Measurements from ENCODE around the gene RETN. TPM values are rescaled to one million over a fixed set of nuclear protein-coding genes. Genes with fewer than 3 reads are reported as not detected.

Gene RETN
- polyA plus RNA-seq, 1 experiment = not detected

DNA sequence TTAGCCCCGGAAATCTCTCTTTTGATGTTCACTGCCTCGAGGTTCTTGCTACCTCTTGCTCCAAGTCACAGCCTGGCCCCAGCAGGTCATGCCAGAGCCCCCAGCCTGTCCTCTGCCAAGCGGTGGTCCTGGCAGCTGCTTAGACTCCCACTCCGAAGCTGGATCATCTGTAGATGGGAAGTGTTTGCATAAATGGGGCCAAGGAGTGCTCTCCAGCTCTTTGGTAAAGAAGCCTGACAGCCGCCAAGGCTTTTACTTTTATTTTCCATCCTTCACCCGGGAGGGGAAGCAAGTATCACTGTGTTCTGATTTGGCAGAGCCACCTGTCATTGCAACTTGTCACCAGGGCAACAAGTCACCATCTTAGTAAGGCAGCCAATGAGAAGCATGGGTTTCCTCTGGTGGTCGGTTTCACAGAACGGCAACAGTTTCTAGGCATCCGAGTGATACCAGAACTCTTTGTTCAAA is 10.6 kb upstream of the RETN start:
- CTCF ChIA-PET = no interaction called here
- Histone ChIP-seq H3K27me3 (ENCODE audit: control insufficient read depth, insufficient read depth, low read length) (peaks cover 4% of the 10 kb centered on the region), H3K4me3 (ENCODE audit: low read depth, low read length) (no peak overlapping the region), H3K9me3 (ENCODE audit: control insufficient read depth, insufficient read depth, low read length) (no peaks in the 10 kb centered on the region), H3K27ac (ENCODE audit: low read depth, low read length) (no peak overlapping the region)
- TF ChIP-seq, protein P1, sequence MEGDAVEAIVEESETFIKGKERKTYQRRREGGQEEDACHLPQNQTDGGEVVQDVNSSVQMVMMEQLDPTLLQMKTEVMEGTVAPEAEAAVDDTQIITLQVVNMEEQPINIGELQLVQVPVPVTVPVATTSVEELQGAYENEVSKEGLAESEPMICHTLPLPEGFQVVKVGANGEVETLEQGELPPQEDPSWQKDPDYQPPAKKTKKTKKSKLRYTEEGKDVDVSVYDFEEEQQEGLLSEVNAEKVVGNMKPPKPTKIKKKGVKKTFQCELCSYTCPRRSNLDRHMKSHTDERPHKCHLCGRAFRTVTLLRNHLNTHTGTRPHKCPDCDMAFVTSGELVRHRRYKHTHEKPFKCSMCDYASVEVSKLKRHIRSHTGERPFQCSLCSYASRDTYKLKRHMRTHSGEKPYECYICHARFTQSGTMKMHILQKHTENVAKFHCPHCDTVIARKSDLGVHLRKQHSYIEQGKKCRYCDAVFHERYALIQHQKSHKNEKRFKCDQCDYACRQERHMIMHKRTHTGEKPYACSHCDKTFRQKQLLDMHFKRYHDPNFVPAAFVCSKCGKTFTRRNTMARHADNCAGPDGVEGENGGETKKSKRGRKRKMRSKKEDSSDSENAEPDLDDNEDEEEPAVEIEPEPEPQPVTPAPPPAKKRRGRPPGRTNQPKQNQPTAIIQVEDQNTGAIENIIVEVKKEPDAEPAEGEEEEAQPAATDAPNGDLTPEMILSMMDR (IDR thresholded peaks at IDR 0.05; ENCODE audit: low read depth, low read length) = no peak
- POLR2A ChIA-PET = no interaction called here
- no peak for DNase-seq (ENCODE audit: low read depth, low spot score)

DNA sequence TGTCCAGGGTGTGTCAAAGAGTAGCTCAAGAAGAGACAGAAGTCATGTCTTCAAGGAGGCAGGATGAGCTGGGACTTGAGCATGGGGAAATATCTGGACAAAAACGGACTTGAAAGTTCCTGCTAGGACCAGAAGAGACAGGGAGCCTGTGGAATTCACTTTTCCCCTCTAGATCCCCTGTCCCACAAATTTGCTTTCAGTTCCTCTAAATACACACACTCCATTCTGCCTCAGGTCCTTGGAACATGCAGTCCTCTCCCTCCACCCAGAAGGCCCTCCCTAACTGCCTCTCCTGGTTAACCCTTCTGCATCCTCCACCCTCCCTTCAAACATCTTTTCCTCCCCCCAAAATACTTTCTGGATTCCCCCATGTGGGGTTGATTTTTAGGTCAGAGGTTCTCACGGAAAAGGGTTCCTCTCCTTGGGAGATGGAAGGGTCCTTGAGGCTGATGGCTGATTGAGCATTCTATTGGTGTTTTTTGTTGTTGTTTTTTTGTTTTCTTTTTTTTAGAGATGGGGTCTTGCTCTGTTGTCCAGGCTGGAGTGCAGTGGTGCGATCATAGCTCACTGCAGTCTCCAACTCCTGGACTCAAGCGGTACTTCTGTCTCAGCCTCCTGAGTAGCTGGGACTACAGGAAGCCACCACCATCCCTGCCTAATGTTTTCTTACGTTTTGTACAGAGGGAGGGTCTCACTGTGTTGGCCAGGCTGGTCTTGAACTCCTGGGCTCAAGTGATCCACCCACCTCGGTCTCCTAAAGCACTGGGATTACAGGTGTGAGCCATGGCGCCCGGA is 6.9 kb upstream of the RETN start:
- no peak for DNase-seq (ENCODE audit: low read depth, low spot score)
- Histone ChIP-seq H3K27me3 (ENCODE audit: control insufficient read depth, insufficient read depth, low read length) (peaks cover 9% of the 10 kb centered on the region), H3K27ac (ENCODE audit: low read depth, low read length) (no peak overlapping the region), H3K4me3 (ENCODE audit: low read depth, low read length) (no peak overlapping the region), H3K9me3 (ENCODE audit: control insufficient read depth, insufficient read depth, low read length) (no peaks in the 10 kb centered on the region)
- TF ChIP-seq, protein P1 (IDR thresholded peaks at IDR 0.05; ENCODE audit: low read depth, low read length) = no peak
- CTCF ChIA-PET = interaction anchor here (1.1 to 3.0 kb wide), 4 partner anchors 10 to 94 kb away, joined by 3 to 17 read pairs (median 6); partner anchors contain the start of gene TRAPPC5
- POLR2A ChIA-PET = no interaction called here

DNA sequence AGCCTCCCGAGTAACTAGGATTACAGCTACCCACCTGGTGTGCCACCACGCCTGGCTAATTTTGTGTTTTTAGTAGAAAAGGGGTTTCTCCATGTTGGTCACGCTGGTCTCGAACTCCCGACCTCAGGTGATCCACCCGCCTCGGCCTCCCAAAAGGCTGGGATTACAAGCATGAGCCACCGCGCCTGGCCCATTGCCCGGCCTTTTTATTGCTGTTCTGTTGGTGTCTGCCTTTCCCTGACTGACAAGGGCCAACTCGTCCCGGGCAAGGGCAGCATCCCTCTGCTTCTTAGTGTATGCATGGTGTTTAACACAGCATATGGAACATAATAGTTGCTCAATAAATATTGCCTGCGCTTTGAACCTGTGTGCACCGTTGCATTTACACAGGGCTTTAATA is 6.2 kb upstream of the RETN start:
- ChIA-PET POLR2A (no interaction called here), CTCF (interaction anchor here (1.0 to 3.0 kb wide), 2 partner anchors 11 to 18 kb away, joined by 5 to 17 read pairs; partner anchors contain the start of gene TRAPPC5)
- H3K4me3 ChIP-seq (ENCODE audit: low read depth, low read length) = no peak overlapping the region
- H3K9me3 ChIP-seq (ENCODE audit: control insufficient read depth, insufficient read depth, low read length) = no peaks in the 10 kb centered on the region
- TF ChIP-seq, protein P1 (IDR thresholded peaks at IDR 0.05; ENCODE audit: low read depth, low read length) = no peak
- no peak overlapping the region for H3K27ac ChIP-seq (ENCODE audit: low read depth, low read length)
- peaks cover 10% of the 10 kb centered on the region for H3K27me3 ChIP-seq (ENCODE audit: control insufficient read depth, insufficient read depth, low read length)
- DNase-seq (ENCODE audit: low read depth, low spot score) = no peak

DNA sequence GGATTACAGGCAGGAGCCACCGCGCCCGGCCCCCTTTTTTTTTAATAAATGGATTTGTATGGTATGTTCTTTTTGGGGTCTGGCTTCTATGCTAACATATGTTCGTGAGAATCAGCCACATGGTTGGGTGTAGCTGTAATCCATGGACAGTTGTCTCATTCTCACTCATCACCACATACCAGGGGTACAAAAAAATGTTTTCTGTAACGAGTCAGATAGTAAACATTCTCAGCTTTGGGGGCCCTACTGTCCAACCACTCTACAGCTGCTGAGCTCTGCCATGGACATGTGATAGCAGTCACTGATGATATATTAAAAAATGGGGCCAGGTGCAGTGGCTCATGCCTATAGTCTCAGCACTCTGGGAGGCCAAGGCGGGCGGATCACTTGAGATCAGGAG is 5.1 kb upstream of the RETN start:
- DNase-seq (ENCODE audit: low read depth, low spot score) = no peak
- ChIA-PET CTCF (interaction anchor here (2.5 to 2.7 kb wide), 2 partner anchors 12 to 17 kb away, joined by 7 to 13 read pairs; partner anchors contain the start of gene TRAPPC5), POLR2A (interaction anchor here (0.6 to 1.2 kb wide), 2 partner anchors 34 to 532 kb away, joined by 3 read pairs; partner anchors contain the start of gene PET100)
- TF ChIP-seq, protein P1 (IDR thresholded peaks at IDR 0.05; ENCODE audit: low read depth, low read length) = no peak
- no peak overlapping the region for H3K4me3 ChIP-seq (ENCODE audit: low read depth, low read length)
- H3K27me3 ChIP-seq (ENCODE audit: control insufficient read depth, insufficient read depth, low read length) = peaks cover 8% of the 10 kb centered on the region
- H3K9me3 ChIP-seq (ENCODE audit: control insufficient read depth, insufficient read depth, low read length) = no peaks in the 10 kb centered on the region
- no peak overlapping the region for H3K27ac ChIP-seq (ENCODE audit: low read depth, low read length)

DNA sequence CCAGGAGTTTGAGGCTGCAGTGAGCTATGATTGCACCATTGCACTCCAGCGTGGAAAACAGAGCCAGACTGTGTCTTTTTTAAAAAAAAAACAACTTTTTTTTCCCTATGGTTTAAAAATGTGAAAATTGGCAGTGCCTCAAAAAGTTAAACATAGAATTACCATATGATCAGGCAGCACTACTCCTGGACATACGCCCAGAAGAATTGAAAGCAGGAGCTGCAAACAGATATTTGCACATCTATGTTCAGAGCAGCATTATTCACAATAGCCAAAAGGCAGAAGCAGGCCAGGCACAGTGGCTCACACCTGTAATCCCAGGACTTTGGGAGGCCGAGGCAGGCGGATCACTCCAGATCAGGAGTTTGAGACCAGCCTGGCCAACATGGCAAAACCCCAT is 3.8 kb upstream of the RETN start:
- Histone ChIP-seq H3K9me3 (ENCODE audit: control insufficient read depth, insufficient read depth, low read length) (no peaks in the 10 kb centered on the region), H3K4me3 (ENCODE audit: low read depth, low read length) (no peak overlapping the region), H3K27ac (ENCODE audit: low read depth, low read length) (no peak overlapping the region), H3K27me3 (ENCODE audit: control insufficient read depth, insufficient read depth, low read length) (peaks cover 9% of the 10 kb centered on the region)
- POLR2A ChIA-PET = no interaction called here
- peak; percentile 46 for DNase-seq (ENCODE audit: low read depth, low spot score)
- TF ChIP-seq, protein P1 (IDR thresholded peaks at IDR 0.05; ENCODE audit: low read depth, low read length) = no peak
- CTCF ChIA-PET = interaction anchor here (0.8 to 2.7 kb wide), 4 partner anchors 13 to 135 kb away, joined by 3 to 13 read pairs (median 8); partner anchors contain the start of gene TRAPPC5

Measured in AG04450 (cell line).